H9 (cell line): ENCODE data around the gene FAM124A. TPM values are rescaled to one million over a fixed set of nuclear protein-coding genes. Genes with fewer than 3 reads are reported as not detected.

Experiments
- DNase-seq: peaks from one replicate; pipeline ENCODE4 v3.0.0-alpha.2; 2017
- H2AFZ ChIP-seq: one replicate; pipeline ENCODE4 v1.6.1; 2013; ENCODE audit warnings: mild to moderate bottlenecking, low read length, control low read depth, moderate library complexity
- H2AK5ac ChIP-seq: 2 replicates; pipeline ENCODE4 v1.6.1; 2013; ENCODE audit warnings: low read length, control low read depth, mixed read lengths; ENCODE audit not compliant: insufficient read length
- H2BK120ac ChIP-seq: one replicate; pipeline ENCODE4 v1.6.1; 2013; ENCODE audit warnings: low read depth, mild to moderate bottlenecking, low read length, control low read depth, inconsistent platforms; ENCODE audit not compliant: poor library complexity, severe bottlenecking
- H2BK12ac ChIP-seq: 2 replicates; pipeline ENCODE4 v1.6.1; 2013; ENCODE audit warnings: low read length, control low read depth, mixed read lengths, low read depth; ENCODE audit not compliant: insufficient read length
- H2BK15ac ChIP-seq: 2 replicates; pipeline ENCODE4 v1.6.1; 2013; ENCODE audit warnings: low read depth, low read length, control low read depth
- H2BK20ac ChIP-seq: one replicate; pipeline ENCODE4 v1.6.1; 2013; ENCODE audit warnings: low read depth, mild to moderate bottlenecking, low read length, control low read depth, inconsistent platforms; ENCODE audit not compliant: poor library complexity, severe bottlenecking
- H2BK5ac ChIP-seq: 2 replicates; pipeline ENCODE4 v1.6.1; 2013; ENCODE audit warnings: low read length, control low read depth, mixed read lengths; ENCODE audit not compliant: insufficient read length
- H3K14ac ChIP-seq: 2 replicates; pipeline ENCODE4 v1.6.1; 2013; ENCODE audit warnings: low read length, control low read depth; ENCODE audit not compliant: insufficient read depth
- H3K18ac ChIP-seq: 2 replicates; pipeline ENCODE4 v1.6.1; 2013; ENCODE audit warnings: low read depth, mild to moderate bottlenecking, mixed read lengths, low read length, control low read depth; ENCODE audit not compliant: insufficient read length
- H3K23ac ChIP-seq: 2 replicates; pipeline ENCODE4 v1.6.1; 2013; ENCODE audit warnings: low read length, control low read depth, mixed read lengths, low read depth; ENCODE audit not compliant: insufficient read length
- H3K23me2 ChIP-seq: 2 replicates; pipeline ENCODE4 v1.6.1; 2013; ENCODE audit warnings: low read depth, mild to moderate bottlenecking, mixed read lengths, low read length, control low read depth; ENCODE audit not compliant: insufficient read length, poor library complexity, severe bottlenecking
- H3K27ac ChIP-seq: 2 replicates; pipeline ENCODE4 v1.5.1; 2013; ENCODE audit warnings: low read length, control low read depth, mixed read lengths, low read depth; ENCODE audit not compliant: insufficient read length
- H3K27me3 ChIP-seq: 2 replicates; pipeline ENCODE4 v1.6.1; 2013; ENCODE audit warnings: low read length, control low read depth, inconsistent platforms; ENCODE audit not compliant: insufficient read depth
- H3K4ac ChIP-seq: 2 replicates; pipeline ENCODE4 v1.6.1; 2013; ENCODE audit warnings: low read depth, mild to moderate bottlenecking, control low read depth, inconsistent platforms, low read length, moderate library complexity
- H3K4me1 ChIP-seq: 2 replicates; pipeline ENCODE4 v1.6.1; 2013; ENCODE audit warnings: low read length, control low read depth, inconsistent platforms; ENCODE audit not compliant: insufficient read depth
- H3K4me2 ChIP-seq: 2 replicates; pipeline ENCODE4 v1.6.1; 2013; ENCODE audit warnings: low read length, control low read depth, mixed read lengths; ENCODE audit not compliant: insufficient read length, insufficient read depth
- H3K56ac ChIP-seq: 2 replicates; pipeline ENCODE4 v1.6.1; 2013; ENCODE audit warnings: low read depth, mild to moderate bottlenecking, mixed read lengths, low read length, control low read depth; ENCODE audit not compliant: insufficient read length
- H3K79me1 ChIP-seq: 2 replicates; pipeline ENCODE4 v1.6.1; 2013; ENCODE audit warnings: low read depth, mild to moderate bottlenecking, moderate library complexity, low read length, control low read depth, inconsistent platforms; ENCODE audit not compliant: insufficient read depth, poor library complexity, severe bottlenecking
- H3K79me2 ChIP-seq: 2 replicates; pipeline ENCODE4 v1.6.1; 2013; ENCODE audit warnings: low read length, control low read depth, inconsistent platforms; ENCODE audit not compliant: insufficient read depth
- H3K9ac ChIP-seq: 2 replicates; pipeline ENCODE4 v1.6.1; 2013; ENCODE audit warnings: low read length, control low read depth, mixed read lengths; ENCODE audit not compliant: insufficient read length; ENCODE audit errors: extremely low read depth
- H3K9me3 ChIP-seq: one replicate; pipeline ENCODE4 v1.6.1; 2013; ENCODE audit warnings: low read depth, low read length, inconsistent platforms; ENCODE audit not compliant: control insufficient read depth
- H3T11ph ChIP-seq: one replicate; pipeline ENCODE4 v1.6.1; 2013; ENCODE audit warnings: mild to moderate bottlenecking, low read length, control low read depth, inconsistent platforms
- H4K20me1 ChIP-seq: one replicate; pipeline ENCODE4 v1.6.1; 2013; ENCODE audit not compliant: control insufficient read depth, insufficient read length, insufficient read depth
- H4K5ac ChIP-seq: 2 replicates; pipeline ENCODE4 v1.6.1; 2013; ENCODE audit warnings: low read depth, mild to moderate bottlenecking, mixed read lengths, low read length, control low read depth; ENCODE audit not compliant: insufficient read length
- H4K8ac ChIP-seq: replicated peaks from 2 replicates; pipeline ENCODE4 v1.6.1; 2013; ENCODE audit warnings: low read length, control low read depth, mixed read lengths, low read depth; ENCODE audit not compliant: insufficient read length
- H4K91ac ChIP-seq: 2 replicates; pipeline ENCODE4 v1.6.1; 2013; ENCODE audit warnings: low read depth, mild to moderate bottlenecking, moderate library complexity, mixed read lengths, low read length, control low read depth; ENCODE audit not compliant: insufficient read length
- H3K27ac Mint-ChIP-seq, 3 experiments: 2 replicates in 2 of 3; 3 replicates in 1 of 3; pipeline ENCODE4 v1.8.0; 2020 to 2021; ENCODE audit warnings: mixed read lengths in 3 of 3, mild to moderate bottlenecking in 1 of 3, moderate library complexity in 1 of 3
- H3K27me3 Mint-ChIP-seq: 2 replicates; pipeline ENCODE4 v1.8.0; 2021; ENCODE audit warnings: low read depth, mild to moderate bottlenecking, moderate library complexity, mixed read lengths
- H3K36me3 Mint-ChIP-seq, 3 experiments: 2 replicates in 2 of 3; 3 replicates in 1 of 3; pipeline ENCODE4 v1.8.0; 2020 to 2021; ENCODE audit warnings: low read depth in 3 of 3, mixed read lengths in 3 of 3; ENCODE audit not compliant: insufficient read depth in 1 of 3
- H3K4me1 Mint-ChIP-seq, 2 experiments: 2 replicates each; pipeline ENCODE4 v1.8.0; 2020; ENCODE audit warnings: mixed read lengths in 2 of 2
- H3K4me3 Mint-ChIP-seq, 2 experiments: 2 replicates in 1 of 2; 3 replicates in 1 of 2; pipeline ENCODE4 v1.8.0; 2020 to 2021; ENCODE audit warnings: mild to moderate bottlenecking in 2 of 2, mixed read lengths in 2 of 2, moderate library complexity in 1 of 2
- H3K9me3 Mint-ChIP-seq, 2 experiments: 2 replicates in 1 of 2; 3 replicates in 1 of 2; pipeline ENCODE4 v1.8.0; 2020; ENCODE audit warnings: mild to moderate bottlenecking in 2 of 2, mixed read lengths in 2 of 2, moderate library complexity in 1 of 2
- CTCF ChIP-seq: fragments of 200-600 bp; sonication (generic); conservative IDR thresholded peaks from 3 replicates; pipeline ENCODE4 v1.8.0; 2021; ENCODE audit warnings: antibody characterized with exemption, mild to moderate bottlenecking
- WGBS: extraction: QIAGEN DNeasy Blood & Tissue Kit; methylation state at CpG from one replicate; pipeline ENCODE4 v1.1.7; 2013; ENCODE audit warnings: missing lambda C conversion rate, low lambda C conversion rate, mixed read lengths; ENCODE audit not compliant: insufficient read length; ENCODE audit errors: extremely low coverage; 5-methylcytosine and 5-hydroxymethylcytosine counted together
- total RNA-seq: library from RNA; stranded (reverse); gene quantifications from 2 replicates; pipeline ENCODE4 v1.2.1, GENCODE V29; 2021

Gene FAM124A
- total RNA-seq, 1 experiment from 2014 or later, result 41.9 TPM

DNA sequence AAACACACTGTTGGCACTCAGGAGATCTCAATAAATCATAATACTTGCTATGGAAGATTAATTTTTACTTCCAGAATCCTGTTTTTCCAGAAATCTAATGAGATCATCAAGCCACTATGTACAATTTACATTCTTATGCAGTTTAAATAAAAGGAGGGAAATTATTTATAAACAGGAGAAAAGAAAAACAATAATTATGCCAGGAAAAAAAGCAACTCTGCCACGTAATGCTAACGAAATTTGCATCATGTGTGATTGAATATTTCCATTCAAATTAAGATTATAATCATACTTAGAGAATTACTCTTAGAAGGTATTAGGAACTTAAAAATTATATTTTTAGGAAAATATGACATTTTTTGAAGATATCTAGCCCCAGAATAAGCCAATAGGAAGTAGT lies 13.0 kb downstream of the FAM124A start:
- Mint-ChIP-seq H3K4me1 (peaks cover 44 to 48% of the 10 kb centered on the region in 2 experiments), H3K36me3 (peaks cover 39 to 66% (median 66%) of the 10 kb centered on the region in 3 experiments), H3K9me3 (no peaks in the 10 kb centered on the region), H3K27ac (peak overlapping the region in 1 of 3 experiments; percentile 96; a peak in 2 of 7 replicates), H3K4me3 (no peak overlapping the region), H3K27me3 (no peaks in the 10 kb centered on the region)
- no peak overlapping the region for H3T11ph ChIP-seq
- no CpG with 5 or more reads among the region's 2 CpGs for WGBS
- DNase-seq, result no peak
- no peaks in the 10 kb centered on the region for H3K9me3 ChIP-seq
- no peak overlapping the region for H2AFZ ChIP-seq
- H3K4me1 ChIP-seq, result peaks cover 8% of the 10 kb centered on the region
- H3K79me1 ChIP-seq, result no peaks in the 10 kb centered on the region
- H3K27ac ChIP-seq, result no peak overlapping the region
- H2BK20ac ChIP-seq, result no peak overlapping the region
- no peak overlapping the region for H2BK5ac ChIP-seq
- H3K27me3 ChIP-seq, result no peaks in the 10 kb centered on the region
- H3K9ac ChIP-seq, result no peak overlapping the region
- no peaks in the 10 kb centered on the region for H4K20me1 ChIP-seq
- no peak overlapping the region for H3K4ac ChIP-seq
- H2AK5ac ChIP-seq, result no peak overlapping the region
- H3K23me2 ChIP-seq, result no peaks in the 10 kb centered on the region
- H2BK15ac ChIP-seq, result no peak overlapping the region
- peaks cover 3% of the 10 kb centered on the region; the same call in 1 of the 2 replicates for H3K79me2 ChIP-seq
- H4K8ac ChIP-seq, result no peak overlapping the region
- no peak overlapping the region for H4K5ac ChIP-seq
- no peak overlapping the region for H4K91ac ChIP-seq
- H2BK120ac ChIP-seq, result no peak overlapping the region
- H3K23ac ChIP-seq, result no peak overlapping the region
- no peak overlapping the region for H3K4me2 ChIP-seq
- no peak overlapping the region for H3K56ac ChIP-seq
- no peak overlapping the region for H2BK12ac ChIP-seq
- H3K18ac ChIP-seq, result no peak overlapping the region
- no peak for TF ChIP-seq CTCF
- no peak overlapping the region for H3K14ac ChIP-seq
